Trophoblast cell (in vitro differentiated cells and primary cell): ENCODE data around the gene HIF3A.
A peak's percentile ranks its signal among the peaks of the same experiment; 100 is the strongest.

Experiments
- DNase-seq, 2 donors: peaks; one replicate each; pipeline ENCODE4 v3.0.0-alpha.2; 2016
- H2AFZ ChIP-seq: 2 replicates; pipeline ENCODE4 v1.6.1; 2013; ENCODE audit warnings: low read length, moderate library complexity, mild to moderate bottlenecking; ENCODE audit not compliant: insufficient read depth, poor library complexity
- H2AK5ac ChIP-seq: 2 replicates; pipeline ENCODE4 v1.6.1; 2013; ENCODE audit warnings: mild to moderate bottlenecking, low read length
- H2BK120ac ChIP-seq: 2 replicates; pipeline ENCODE4 v1.6.1; 2013; ENCODE audit warnings: low read length, mild to moderate bottlenecking, moderate library complexity; ENCODE audit not compliant: insufficient read depth, poor library complexity
- H2BK12ac ChIP-seq: 2 replicates; pipeline ENCODE4 v1.6.1; 2013; ENCODE audit warnings: mild to moderate bottlenecking, low read length, moderate library complexity
- H2BK5ac ChIP-seq: 2 replicates; pipeline ENCODE4 v1.6.1; 2013; ENCODE audit warnings: low read length, low read depth, moderate library complexity, mild to moderate bottlenecking; ENCODE audit not compliant: poor library complexity
- H3K14ac ChIP-seq: 2 replicates; pipeline ENCODE4 v1.6.1; 2013; ENCODE audit warnings: mild to moderate bottlenecking, low read length
- H3K18ac ChIP-seq: 2 replicates; pipeline ENCODE4 v1.6.1; 2013; ENCODE audit warnings: mild to moderate bottlenecking, low read length
- H3K23ac ChIP-seq: 2 replicates; pipeline ENCODE4 v1.6.1; 2013; ENCODE audit warnings: low read length
- H3K27ac ChIP-seq: 2 replicates; pipeline ENCODE4 v1.5.1; 2013; ENCODE audit warnings: low read depth, mild to moderate bottlenecking, inconsistent platforms, low read length, moderate library complexity
- H3K27me3 ChIP-seq: 2 replicates; pipeline ENCODE4 v1.6.1; 2013; ENCODE audit warnings: inconsistent platforms, mild to moderate bottlenecking, low read length, moderate library complexity; ENCODE audit not compliant: insufficient read depth
- H3K36me3 ChIP-seq, 2 experiments: 1 replicate in 1 of 2; 2 replicates in 1 of 2; pipeline ENCODE4 v1.6.1; 2013; ENCODE audit warnings: low read length in 2 of 2, mild to moderate bottlenecking in 2 of 2, moderate library complexity in 1 of 2; ENCODE audit not compliant: insufficient read depth in 2 of 2, control insufficient read depth in 1 of 2
- H3K4ac ChIP-seq: 2 replicates; pipeline ENCODE4 v1.6.1; 2013; ENCODE audit warnings: low read depth, mild to moderate bottlenecking, low read length, moderate library complexity
- H3K4me1 ChIP-seq, 2 experiments: 1 replicate in 1 of 2; 2 replicates in 1 of 2; pipeline ENCODE4 v1.6.1; 2013; ENCODE audit warnings: low read length in 2 of 2, mild to moderate bottlenecking in 2 of 2, moderate library complexity in 1 of 2; ENCODE audit not compliant: insufficient read depth in 2 of 2, control insufficient read depth in 1 of 2
- H3K4me2 ChIP-seq: 2 replicates; pipeline ENCODE4 v1.6.1; 2013; ENCODE audit warnings: inconsistent platforms, mild to moderate bottlenecking, low read length, moderate library complexity
- H3K4me3 ChIP-seq: 2 replicates; pipeline ENCODE4 v1.5.1; 2013; ENCODE audit warnings: mild to moderate bottlenecking, low read depth, low read length, inconsistent platforms
- H3K79me1 ChIP-seq: one replicate; pipeline ENCODE4 v1.6.1; 2013; ENCODE audit warnings: low read length
- H3K79me2 ChIP-seq: 2 replicates; pipeline ENCODE4 v1.6.1; 2013; ENCODE audit warnings: low read length, mild to moderate bottlenecking; ENCODE audit not compliant: control insufficient read depth, insufficient read depth, poor library complexity
- H3K9ac ChIP-seq: 2 replicates; pipeline ENCODE4 v1.6.1; 2013; ENCODE audit warnings: mild to moderate bottlenecking, low read length
- H3K9me3 ChIP-seq: 2 replicates; pipeline ENCODE4 v1.6.1; 2013; ENCODE audit warnings: low read depth, mild to moderate bottlenecking, control low read depth, inconsistent platforms, low read length; ENCODE audit not compliant: insufficient read depth
- H4K12ac ChIP-seq: 2 replicates; pipeline ENCODE4 v1.6.1; 2013; ENCODE audit warnings: low read depth, mild to moderate bottlenecking, low read length, moderate library complexity
- H4K8ac ChIP-seq: 2 replicates; pipeline ENCODE4 v1.6.1; 2013; ENCODE audit warnings: low read depth, mild to moderate bottlenecking, low read length, moderate library complexity
- H4K91ac ChIP-seq: one replicate; pipeline ENCODE4 v1.6.1; 2013; ENCODE audit warnings: low read depth, mild to moderate bottlenecking, low read length, moderate library complexity
- WGBS: extraction: QIAGEN DNeasy Blood & Tissue Kit; methylation state at CpG from one replicate; pipeline ENCODE4 v1.1.7; 2013; ENCODE audit warnings: missing lambda C conversion rate; ENCODE audit not compliant: insufficient read length, insufficient coverage; ENCODE audit errors: extremely low coverage; 5-methylcytosine and 5-hydroxymethylcytosine counted together

The HIF3A gene

GRCh38 chr19:46298479-46299003 is 1.7 kb downstream of the HIF3A start:
- no peak overlapping the region for H3K4me3 ChIP-seq
- no peaks in the 10 kb centered on the region for H3K9me3 ChIP-seq
- H4K91ac ChIP-seq, result no peak overlapping the region
- H4K8ac ChIP-seq, result no peak overlapping the region
- WGBS, result no CpG with 5 or more reads among the region's 7 CpGs
- no peaks in the 10 kb centered on the region for H3K36me3 ChIP-seq
- no peak overlapping the region for H2AFZ ChIP-seq
- no peak overlapping the region for H3K18ac ChIP-seq
- H3K14ac ChIP-seq, result no peak overlapping the region
- no peak overlapping the region for H4K12ac ChIP-seq
- no peak overlapping the region for H3K23ac ChIP-seq
- H3K79me2 ChIP-seq, result peaks cover 2% of the 10 kb centered on the region
- no peak overlapping the region for H2BK120ac ChIP-seq
- H2BK12ac ChIP-seq, result no peak overlapping the region
- no peak overlapping the region for H3K4ac ChIP-seq
- no peak overlapping the region for H3K9ac ChIP-seq
- H3K79me1 ChIP-seq, result peaks cover 10% of the 10 kb centered on the region
- H3K27ac ChIP-seq, result no peak overlapping the region
- H3K4me2 ChIP-seq, result no peak overlapping the region
- no peaks in the 10 kb centered on the region for H3K27me3 ChIP-seq
- no peak overlapping the region for H2AK5ac ChIP-seq
- H2BK5ac ChIP-seq, result no peak overlapping the region
- H3K4me1 ChIP-seq, result peaks cover 6 to 11% of the 10 kb centered on the region in 2 experiments
- DNase-seq, result no peak

GRCh38 chr19:46299004-46299509 is 2.2 kb downstream of the HIF3A start:
- H3K27me3 ChIP-seq, result no peaks in the 10 kb centered on the region
- no peak overlapping the region for H3K4ac ChIP-seq
- no peak overlapping the region for H3K4me3 ChIP-seq
- no peaks in the 10 kb centered on the region for H3K9me3 ChIP-seq
- H3K9ac ChIP-seq, result no peak overlapping the region
- peaks cover 10 to 15% of the 10 kb centered on the region in 2 experiments for H3K4me1 ChIP-seq
- no peak overlapping the region for H4K8ac ChIP-seq
- H3K14ac ChIP-seq, result no peak overlapping the region
- no peak overlapping the region for H4K12ac ChIP-seq
- no peak overlapping the region for H4K91ac ChIP-seq
- no peak overlapping the region for H2BK5ac ChIP-seq
- peaks cover 5% of the 10 kb centered on the region for H3K79me2 ChIP-seq
- no CpG with 5 or more reads among the region's 11 CpGs for WGBS
- H3K18ac ChIP-seq, result no peak overlapping the region
- H2BK120ac ChIP-seq, result no peak overlapping the region
- DNase-seq, result no peak
- H2AFZ ChIP-seq, result no peak overlapping the region
- H3K36me3 ChIP-seq, result no peaks in the 10 kb centered on the region
- no peak overlapping the region for H2AK5ac ChIP-seq
- H3K4me2 ChIP-seq, result no peak overlapping the region
- no peak overlapping the region for H3K27ac ChIP-seq
- H3K23ac ChIP-seq, result no peak overlapping the region
- H2BK12ac ChIP-seq, result no peak overlapping the region
- H3K79me1 ChIP-seq, result peaks cover 13% of the 10 kb centered on the region

- H3K79me2 ChIP-seq, result peaks cover 5% of the 10 kb centered on the region
- H4K12ac ChIP-seq, result no peak overlapping the region
- H3K27ac ChIP-seq, result no peak overlapping the region
- no peak overlapping the region for H3K14ac ChIP-seq
- H3K4ac ChIP-seq, result no peak overlapping the region
- no peak overlapping the region for H4K8ac ChIP-seq
- no peak overlapping the region for H3K4me3 ChIP-seq
- H2BK5ac ChIP-seq, result no peak overlapping the region
- no peaks in the 10 kb centered on the region for H3K9me3 ChIP-seq
- H3K18ac ChIP-seq, result no peak overlapping the region
- H3K9ac ChIP-seq, result no peak overlapping the region
- H3K79me1 ChIP-seq, result peaks cover 13% of the 10 kb centered on the region
- no peak overlapping the region for H4K91ac ChIP-seq
- H3K27me3 ChIP-seq, result no peaks in the 10 kb centered on the region
- no peak for DNase-seq
- no CpG with 5 or more reads among the region's 7 CpGs for WGBS
- H3K36me3 ChIP-seq, result no peaks in the 10 kb centered on the region
- peaks cover 10 to 15% of the 10 kb centered on the region in 2 experiments for H3K4me1 ChIP-seq
- no peak overlapping the region for H3K23ac ChIP-seq
- H2AFZ ChIP-seq, result no peak overlapping the region
- no peak overlapping the region for H2BK120ac ChIP-seq
- H2BK12ac ChIP-seq, result no peak overlapping the region
- no peak overlapping the region for H3K4me2 ChIP-seq
- H2AK5ac ChIP-seq, result no peak overlapping the region
Observed at GRCh38 chr19:46299695-46300094, 2.9 kb downstream of the HIF3A start.

GRCh38 chr19:46303322-46303690 is 6.5 kb downstream of the HIF3A start:
- Histone ChIP-seq H3K4ac (no peak overlapping the region), H3K14ac (peak overlapping the region; percentile 80), H2AK5ac (peak overlapping the region; percentile 9), H4K8ac (peak overlapping the region; percentile 70), H3K4me3 (no peak overlapping the region), H3K79me1 (peaks cover 11% of the 10 kb centered on the region), H4K12ac (peak overlapping the region; percentile 77), H3K9ac (no peak overlapping the region), H3K4me2 (peak overlapping the region; percentile 56), H2AFZ (peak overlapping the region; percentile 98), H2BK12ac (peak overlapping the region; percentile 2), H4K91ac (peak overlapping the region; percentile 86), H3K18ac (peak overlapping the region; percentile 85), H3K4me1 (peaks cover 10 to 13% of the 10 kb centered on the region in 2 experiments), H3K79me2 (peaks cover 3% of the 10 kb centered on the region), H3K27ac (no peak overlapping the region), H3K36me3 (peaks cover 3 to 4% of the 10 kb centered on the region in 2 experiments), H2BK5ac (no peak overlapping the region), H3K27me3 (no peaks in the 10 kb centered on the region), H3K23ac (no peak overlapping the region), H2BK120ac (peak overlapping the region; percentile 58), H3K9me3 (peaks cover 5% of the 10 kb centered on the region)
- DNase-seq, result no peak
- WGBS, result no CpG with 5 or more reads among the region's 10 CpGs
